Trophoblast cell (in vitro differentiated cells and primary cell): ENCODE results near the gene SAMD3.

Experiments used
- DNase-seq, 2 donors: peaks; one replicate each; pipeline ENCODE4 v3.0.0-alpha.2; 2016
- H2AFZ ChIP-seq: 2 replicates; pipeline ENCODE4 v1.6.1; 2013; ENCODE audit warnings: low read length, moderate library complexity, mild to moderate bottlenecking; ENCODE audit not compliant: insufficient read depth, poor library complexity
- H2AK5ac ChIP-seq: 2 replicates; pipeline ENCODE4 v1.6.1; 2013; ENCODE audit warnings: mild to moderate bottlenecking, low read length
- H2BK120ac ChIP-seq: 2 replicates; pipeline ENCODE4 v1.6.1; 2013; ENCODE audit warnings: low read length, mild to moderate bottlenecking, moderate library complexity; ENCODE audit not compliant: insufficient read depth, poor library complexity
- H2BK12ac ChIP-seq: 2 replicates; pipeline ENCODE4 v1.6.1; 2013; ENCODE audit warnings: mild to moderate bottlenecking, low read length, moderate library complexity
- H2BK5ac ChIP-seq: 2 replicates; pipeline ENCODE4 v1.6.1; 2013; ENCODE audit warnings: low read length, low read depth, moderate library complexity, mild to moderate bottlenecking; ENCODE audit not compliant: poor library complexity
- H3K14ac ChIP-seq: 2 replicates; pipeline ENCODE4 v1.6.1; 2013; ENCODE audit warnings: mild to moderate bottlenecking, low read length
- H3K18ac ChIP-seq: 2 replicates; pipeline ENCODE4 v1.6.1; 2013; ENCODE audit warnings: mild to moderate bottlenecking, low read length
- H3K23ac ChIP-seq: 2 replicates; pipeline ENCODE4 v1.6.1; 2013; ENCODE audit warnings: low read length
- H3K27ac ChIP-seq: 2 replicates; pipeline ENCODE4 v1.5.1; 2013; ENCODE audit warnings: low read depth, mild to moderate bottlenecking, inconsistent platforms, low read length, moderate library complexity
- H3K27me3 ChIP-seq: 2 replicates; pipeline ENCODE4 v1.6.1; 2013; ENCODE audit warnings: inconsistent platforms, mild to moderate bottlenecking, low read length, moderate library complexity; ENCODE audit not compliant: insufficient read depth
- H3K36me3 ChIP-seq, 2 experiments: 1 replicate in 1 of 2; 2 replicates in 1 of 2; pipeline ENCODE4 v1.6.1; 2013; ENCODE audit warnings: low read length in 2 of 2, mild to moderate bottlenecking in 2 of 2, moderate library complexity in 1 of 2; ENCODE audit not compliant: insufficient read depth in 2 of 2, control insufficient read depth in 1 of 2
- H3K4ac ChIP-seq: 2 replicates; pipeline ENCODE4 v1.6.1; 2013; ENCODE audit warnings: low read depth, mild to moderate bottlenecking, low read length, moderate library complexity
- H3K4me1 ChIP-seq, 2 experiments: 1 replicate in 1 of 2; 2 replicates in 1 of 2; pipeline ENCODE4 v1.6.1; 2013; ENCODE audit warnings: low read length in 2 of 2, mild to moderate bottlenecking in 2 of 2, moderate library complexity in 1 of 2; ENCODE audit not compliant: insufficient read depth in 2 of 2, control insufficient read depth in 1 of 2
- H3K4me2 ChIP-seq: 2 replicates; pipeline ENCODE4 v1.6.1; 2013; ENCODE audit warnings: inconsistent platforms, mild to moderate bottlenecking, low read length, moderate library complexity
- H3K4me3 ChIP-seq: 2 replicates; pipeline ENCODE4 v1.5.1; 2013; ENCODE audit warnings: mild to moderate bottlenecking, low read depth, low read length, inconsistent platforms
- H3K79me1 ChIP-seq: one replicate; pipeline ENCODE4 v1.6.1; 2013; ENCODE audit warnings: low read length
- H3K79me2 ChIP-seq: 2 replicates; pipeline ENCODE4 v1.6.1; 2013; ENCODE audit warnings: low read length, mild to moderate bottlenecking; ENCODE audit not compliant: control insufficient read depth, insufficient read depth, poor library complexity
- H3K9ac ChIP-seq: 2 replicates; pipeline ENCODE4 v1.6.1; 2013; ENCODE audit warnings: mild to moderate bottlenecking, low read length
- H3K9me3 ChIP-seq: 2 replicates; pipeline ENCODE4 v1.6.1; 2013; ENCODE audit warnings: low read depth, mild to moderate bottlenecking, control low read depth, inconsistent platforms, low read length; ENCODE audit not compliant: insufficient read depth
- H4K12ac ChIP-seq: 2 replicates; pipeline ENCODE4 v1.6.1; 2013; ENCODE audit warnings: low read depth, mild to moderate bottlenecking, low read length, moderate library complexity
- H4K8ac ChIP-seq: 2 replicates; pipeline ENCODE4 v1.6.1; 2013; ENCODE audit warnings: low read depth, mild to moderate bottlenecking, low read length, moderate library complexity
- H4K91ac ChIP-seq: one replicate; pipeline ENCODE4 v1.6.1; 2013; ENCODE audit warnings: low read depth, mild to moderate bottlenecking, low read length, moderate library complexity
- WGBS: extraction: QIAGEN DNeasy Blood & Tissue Kit; methylation state at CpG from one replicate; pipeline ENCODE4 v1.1.7; 2013; ENCODE audit warnings: missing lambda C conversion rate; ENCODE audit not compliant: insufficient read length, insufficient coverage; ENCODE audit errors: extremely low coverage; 5-methylcytosine and 5-hydroxymethylcytosine counted together

Gene SAMD3

GRCh38 chr6:130215526-130215925 lies 7.2 kb downstream of the SAMD3 start:
- Histone ChIP-seq H3K4me1 (no peaks in the 10 kb centered on the region), H3K9me3 (no peaks in the 10 kb centered on the region), H3K27me3 (no peaks in the 10 kb centered on the region), H3K27ac (no peak overlapping the region), H3K36me3 (no peaks in the 10 kb centered on the region), H4K12ac (no peak overlapping the region), H2AFZ (no peak overlapping the region), H4K8ac (no peak overlapping the region), H4K91ac (no peak overlapping the region), H2AK5ac (no peak overlapping the region), H3K4ac (no peak overlapping the region), H3K9ac (no peak overlapping the region), H3K18ac (no peak overlapping the region), H3K4me2 (no peak overlapping the region), H3K23ac (no peak overlapping the region), H2BK5ac (no peak overlapping the region), H3K4me3 (no peak overlapping the region), H3K79me1 (no peaks in the 10 kb centered on the region), H3K79me2 (no peaks in the 10 kb centered on the region), H2BK120ac (no peak overlapping the region), H3K14ac (no peak overlapping the region), H2BK12ac (no peak overlapping the region)
- WGBS, result no CpG with 5 or more reads among the region's 1 CpG
- DNase-seq, result no peak

- Histone ChIP-seq H2AK5ac (no peak overlapping the region), H3K79me2 (no peaks in the 10 kb centered on the region), H4K91ac (no peak overlapping the region), H3K18ac (no peak overlapping the region), H3K4ac (no peak overlapping the region), H3K9me3 (no peaks in the 10 kb centered on the region), H4K8ac (no peak overlapping the region), H2BK5ac (no peak overlapping the region), H3K4me3 (no peak overlapping the region), H3K14ac (no peak overlapping the region), H2BK120ac (no peak overlapping the region), H3K9ac (no peak overlapping the region), H3K4me1 (no peaks in the 10 kb centered on the region), H3K36me3 (no peaks in the 10 kb centered on the region), H3K27me3 (no peaks in the 10 kb centered on the region), H3K23ac (no peak overlapping the region), H3K79me1 (no peaks in the 10 kb centered on the region), H4K12ac (no peak overlapping the region), H3K27ac (no peak overlapping the region), H3K4me2 (no peak overlapping the region), H2BK12ac (no peak overlapping the region), H2AFZ (no peak overlapping the region)
- no CpG with 5 or more reads among the region's 2 CpGs for WGBS
- DNase-seq, result no peak
Observed at GRCh38 chr6:130212215-130212874, 10.4 kb downstream of the SAMD3 start.

- no peak overlapping the region for H3K27ac ChIP-seq
Observed at GRCh38 chr6:130211691-130212090, 11.1 kb downstream of the SAMD3 start.

GRCh38 chr6:130207979-130208649 lies 14.6 kb downstream of the SAMD3 start:
- Histone ChIP-seq H3K79me2 (no peaks in the 10 kb centered on the region), H3K14ac (no peak overlapping the region), H2BK12ac (no peak overlapping the region), H3K23ac (no peak overlapping the region), H2BK120ac (no peak overlapping the region), H2AFZ (no peak overlapping the region), H3K18ac (no peak overlapping the region), H3K4me2 (no peak overlapping the region), H2BK5ac (no peak overlapping the region), H3K9ac (no peak overlapping the region), H4K8ac (no peak overlapping the region), H4K91ac (no peak overlapping the region), H2AK5ac (no peak overlapping the region), H3K9me3 (no peaks in the 10 kb centered on the region), H3K4me1 (no peaks in the 10 kb centered on the region), H3K4me3 (no peak overlapping the region), H3K4ac (no peak overlapping the region), H4K12ac (no peak overlapping the region), H3K27me3 (no peaks in the 10 kb centered on the region), H3K79me1 (no peaks in the 10 kb centered on the region), H3K36me3 (no peaks in the 10 kb centered on the region), H3K27ac (no peak overlapping the region)
- no peak for DNase-seq
- no CpG with 5 or more reads among the region's 10 CpGs for WGBS

More at GRCh38 chr6:130211691-130212090, 11.1 kb downstream of the SAMD3 start:
- no peaks in the 10 kb centered on the region for H3K36me3 ChIP-seq
- H3K23ac ChIP-seq, result no peak overlapping the region
- no peak overlapping the region for H3K4ac ChIP-seq
- H3K79me1 ChIP-seq, result no peaks in the 10 kb centered on the region
- H2AK5ac ChIP-seq, result no peak overlapping the region
- H3K4me1 ChIP-seq, result no peaks in the 10 kb centered on the region
- no peak for DNase-seq
- H3K18ac ChIP-seq, result no peak overlapping the region
- no peak overlapping the region for H4K8ac ChIP-seq
- H3K4me2 ChIP-seq, result no peak overlapping the region
- no peak overlapping the region for H4K91ac ChIP-seq
- H4K12ac ChIP-seq, result no peak overlapping the region
- no peak overlapping the region for H3K9ac ChIP-seq
- H2BK5ac ChIP-seq, result no peak overlapping the region
- H2AFZ ChIP-seq, result no peak overlapping the region
- WGBS, result no CpG with 5 or more reads among the region's 3 CpGs
- H3K27me3 ChIP-seq, result no peaks in the 10 kb centered on the region
- no peak overlapping the region for H2BK120ac ChIP-seq
- H2BK12ac ChIP-seq, result no peak overlapping the region
- no peaks in the 10 kb centered on the region for H3K79me2 ChIP-seq
- no peaks in the 10 kb centered on the region for H3K9me3 ChIP-seq
- no peak overlapping the region for H3K4me3 ChIP-seq
- H3K14ac ChIP-seq, result no peak overlapping the region
